ENCODE results near the gene LINS1. TPM values are rescaled to one million over a fixed set of nuclear protein-coding genes. Genes with fewer than 3 reads are reported as not detected.

Gene LINS1
- total RNA-seq, 1 donor from 2014 or later: 7.2 TPM

DNA sequence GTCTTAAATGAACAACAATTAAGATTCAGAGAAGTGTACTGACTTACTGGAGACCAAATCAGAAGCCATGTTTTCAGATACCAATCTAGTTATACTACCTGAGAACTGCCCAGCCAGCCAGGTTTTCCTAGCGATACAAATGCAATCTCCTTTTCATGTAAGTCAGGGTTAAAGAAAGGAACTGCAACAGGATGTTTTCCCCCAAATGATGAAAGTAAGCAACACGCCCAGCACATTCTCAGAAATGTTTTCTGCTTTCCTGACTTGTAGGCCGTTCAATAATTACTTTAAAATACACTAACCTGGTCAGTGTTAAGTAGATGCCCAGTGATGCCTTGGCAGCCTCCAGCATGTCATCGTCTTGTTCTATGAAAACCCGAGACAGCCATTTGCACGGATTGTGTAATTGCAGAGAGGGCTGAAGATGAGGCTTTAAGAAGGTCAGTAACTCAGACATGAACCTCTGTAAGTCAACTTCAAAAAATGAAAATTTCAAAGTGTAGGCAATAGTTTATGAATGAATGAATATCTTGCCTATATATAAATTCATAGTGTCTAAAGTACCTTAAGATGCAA lies 30.3 kb downstream of the LINS1 start:
- H3K4me1 Mint-ChIP-seq (ENCODE audit: low read depth): no peaks in the 10 kb centered on the region
- DNase-seq (ENCODE audit: low spot score): no peak
- TF ChIP-seq, protein P1, sequence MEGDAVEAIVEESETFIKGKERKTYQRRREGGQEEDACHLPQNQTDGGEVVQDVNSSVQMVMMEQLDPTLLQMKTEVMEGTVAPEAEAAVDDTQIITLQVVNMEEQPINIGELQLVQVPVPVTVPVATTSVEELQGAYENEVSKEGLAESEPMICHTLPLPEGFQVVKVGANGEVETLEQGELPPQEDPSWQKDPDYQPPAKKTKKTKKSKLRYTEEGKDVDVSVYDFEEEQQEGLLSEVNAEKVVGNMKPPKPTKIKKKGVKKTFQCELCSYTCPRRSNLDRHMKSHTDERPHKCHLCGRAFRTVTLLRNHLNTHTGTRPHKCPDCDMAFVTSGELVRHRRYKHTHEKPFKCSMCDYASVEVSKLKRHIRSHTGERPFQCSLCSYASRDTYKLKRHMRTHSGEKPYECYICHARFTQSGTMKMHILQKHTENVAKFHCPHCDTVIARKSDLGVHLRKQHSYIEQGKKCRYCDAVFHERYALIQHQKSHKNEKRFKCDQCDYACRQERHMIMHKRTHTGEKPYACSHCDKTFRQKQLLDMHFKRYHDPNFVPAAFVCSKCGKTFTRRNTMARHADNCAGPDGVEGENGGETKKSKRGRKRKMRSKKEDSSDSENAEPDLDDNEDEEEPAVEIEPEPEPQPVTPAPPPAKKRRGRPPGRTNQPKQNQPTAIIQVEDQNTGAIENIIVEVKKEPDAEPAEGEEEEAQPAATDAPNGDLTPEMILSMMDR (IDR thresholded peaks at IDR 0.05): no peak
- no peak overlapping the region for H3K4me3 Mint-ChIP-seq (ENCODE audit: unreplicated experiment)
- H3K27me3 Mint-ChIP-seq (ENCODE audit: low read depth): no peaks in the 10 kb centered on the region
- no peaks in the 10 kb centered on the region for H3K9me3 Mint-ChIP-seq (ENCODE audit: low read depth)
- H3K36me3 Mint-ChIP-seq (ENCODE audit: low read depth): peaks cover 5% of the 10 kb centered on the region
- H3K27ac Mint-ChIP-seq (ENCODE audit: unreplicated experiment): no peak overlapping the region

- TF ChIP-seq, protein P1 (IDR thresholded peaks at IDR 0.05): no peak
- no peak for DNase-seq (ENCODE audit: low spot score)
- Mint-ChIP-seq H3K4me3 (ENCODE audit: unreplicated experiment) (no peak overlapping the region), H3K4me1 (ENCODE audit: low read depth) (no peaks in the 10 kb centered on the region), H3K27me3 (ENCODE audit: low read depth) (no peaks in the 10 kb centered on the region), H3K9me3 (ENCODE audit: low read depth) (no peaks in the 10 kb centered on the region), H3K36me3 (ENCODE audit: low read depth) (peaks cover 5% of the 10 kb centered on the region), H3K27ac (ENCODE audit: unreplicated experiment) (no peak overlapping the region)
Observed at GRCh38 chr15:100570735-100571313, 31.2 kb downstream of the LINS1 start.

GRCh38 chr15:100570275-100570674 lies 31.7 kb downstream of the LINS1 start:
- no peak overlapping the region for H3K4me3 Mint-ChIP-seq (ENCODE audit: unreplicated experiment)
- H3K9me3 Mint-ChIP-seq (ENCODE audit: low read depth): no peaks in the 10 kb centered on the region
- DNase-seq (ENCODE audit: low spot score): no peak

GRCh38 chr15:100569391-100569790 lies 32.6 kb downstream of the LINS1 start:
- no peaks in the 10 kb centered on the region for H3K27me3 Mint-ChIP-seq (ENCODE audit: low read depth)
- no peak overlapping the region for H3K4me3 Mint-ChIP-seq (ENCODE audit: unreplicated experiment)
- TF ChIP-seq, protein P1 (IDR thresholded peaks at IDR 0.05): no peak
- no peaks in the 10 kb centered on the region for H3K9me3 Mint-ChIP-seq (ENCODE audit: low read depth)
- no peak overlapping the region for H3K27ac Mint-ChIP-seq (ENCODE audit: unreplicated experiment)
- no peaks in the 10 kb centered on the region for H3K4me1 Mint-ChIP-seq (ENCODE audit: low read depth)
- no peak for DNase-seq (ENCODE audit: low spot score)
- H3K36me3 Mint-ChIP-seq (ENCODE audit: low read depth): peaks cover 10% of the 10 kb centered on the region

More at GRCh38 chr15:100570275-100570674, 31.7 kb downstream of the LINS1 start:
- Mint-ChIP-seq H3K36me3 (ENCODE audit: low read depth) (peaks cover 7% of the 10 kb centered on the region), H3K4me1 (ENCODE audit: low read depth) (no peaks in the 10 kb centered on the region), H3K27ac (ENCODE audit: unreplicated experiment) (no peak overlapping the region), H3K27me3 (ENCODE audit: low read depth) (no peaks in the 10 kb centered on the region)
- TF ChIP-seq, protein P1 (IDR thresholded peaks at IDR 0.05): no peak

DNA sequence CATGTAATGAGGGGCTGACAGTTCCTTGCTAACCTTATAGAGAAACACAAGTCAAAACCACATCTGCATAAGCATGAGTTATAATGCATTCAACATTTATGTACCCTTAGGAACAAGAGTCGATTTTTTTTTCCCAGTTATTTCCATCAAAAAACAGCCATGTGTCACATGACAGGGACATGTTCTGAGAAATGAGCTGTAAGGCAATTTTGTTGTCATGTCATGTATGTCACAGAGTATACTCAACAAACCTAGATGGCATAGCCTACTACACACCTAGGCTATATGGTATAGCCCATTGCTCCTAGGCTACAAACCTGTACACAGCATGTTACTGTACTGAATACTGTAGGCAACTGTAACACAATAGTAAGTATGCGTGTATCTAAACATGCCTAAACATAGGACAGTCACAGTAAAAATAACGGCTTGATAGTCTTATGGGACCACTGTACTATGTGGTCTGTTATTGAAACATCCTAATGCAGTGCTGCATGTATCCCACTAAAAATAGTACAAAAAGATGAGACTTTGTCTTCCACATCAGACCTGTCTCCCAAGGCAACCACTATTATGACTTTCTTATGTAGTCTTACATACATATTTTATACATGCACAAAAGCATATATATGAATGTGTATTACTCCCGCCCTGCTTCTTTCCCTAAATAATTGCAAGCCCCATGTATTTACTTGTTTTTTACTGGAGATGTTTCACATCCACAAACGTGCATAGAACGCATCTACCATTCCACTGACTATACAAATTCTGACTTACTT lies 34.9 kb downstream of the LINS1 start:
- H3K9me3 Mint-ChIP-seq (ENCODE audit: low read depth): no peaks in the 10 kb centered on the region
- no peaks in the 10 kb centered on the region for H3K4me1 Mint-ChIP-seq (ENCODE audit: low read depth)
- DNase-seq (ENCODE audit: low spot score): no peak
- H3K27ac Mint-ChIP-seq (ENCODE audit: unreplicated experiment): no peak overlapping the region
- H3K27me3 Mint-ChIP-seq (ENCODE audit: low read depth): no peaks in the 10 kb centered on the region
- TF ChIP-seq, protein P1 (IDR thresholded peaks at IDR 0.05): no peak
- no peak overlapping the region for H3K4me3 Mint-ChIP-seq (ENCODE audit: unreplicated experiment)
- H3K36me3 Mint-ChIP-seq (ENCODE audit: low read depth): peaks cover 9% of the 10 kb centered on the region

All from chondrocyte (in vitro differentiated cells).